HG03520 (cell line): ENCODE results near the gene S100A2.

Experiments
- ATAC-seq: cut with Tn5 transposase; IDR thresholded peaks from one replicate; pipeline ENCODE4 v1.9.1; 2021; ENCODE audit warnings: mild to moderate bottlenecking, moderate library complexity; ENCODE audit not compliant: unreplicated experiment

Gene S100A2

DNA sequence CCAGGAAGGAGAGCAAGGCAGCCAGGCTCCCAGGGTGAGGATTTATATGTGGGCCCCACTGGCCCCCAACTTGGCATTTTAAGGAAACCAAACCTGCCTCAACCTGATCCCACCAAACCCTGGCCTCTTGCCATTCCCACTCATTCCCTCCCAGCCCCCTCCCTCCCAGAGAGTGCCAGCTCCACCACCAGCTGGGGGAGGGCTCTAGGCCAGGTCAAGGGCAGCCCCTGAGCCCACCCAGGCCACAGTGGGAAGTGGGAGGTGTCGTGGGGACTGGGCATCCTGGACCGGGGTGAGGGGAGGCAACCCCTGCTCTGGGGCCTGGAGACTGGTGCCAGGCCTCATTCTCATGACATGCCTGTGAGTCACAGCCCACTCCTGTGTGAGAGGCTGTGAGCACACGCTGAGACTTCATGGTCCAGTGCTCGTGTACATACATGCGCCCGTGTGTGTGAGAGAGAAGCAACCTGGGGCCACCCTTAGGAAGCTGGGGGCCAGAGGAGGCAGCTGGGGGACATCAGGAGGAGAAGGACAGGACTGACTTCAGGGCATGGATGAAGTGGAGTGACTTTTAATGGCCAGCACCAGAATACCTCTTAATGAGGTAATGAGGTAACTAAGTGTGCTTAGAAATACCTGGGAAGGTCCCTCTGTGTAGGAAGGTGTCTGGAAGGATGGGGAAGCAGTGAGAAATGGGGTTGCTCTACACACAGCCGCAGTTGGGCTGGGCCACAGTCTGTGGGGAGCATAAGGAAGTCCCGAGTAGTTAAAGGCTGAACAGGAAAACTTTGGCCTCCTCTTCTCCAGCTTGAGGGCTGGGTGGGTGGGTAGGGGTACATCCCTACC lies at the start of gene S100A2:
S100A2 (minus strand) TSS at position 316 of the 846 bp plus-strand sequence. CDS start 1,967 bp downstream, outside the sequence.
- no peak for ATAC-seq

DNA sequence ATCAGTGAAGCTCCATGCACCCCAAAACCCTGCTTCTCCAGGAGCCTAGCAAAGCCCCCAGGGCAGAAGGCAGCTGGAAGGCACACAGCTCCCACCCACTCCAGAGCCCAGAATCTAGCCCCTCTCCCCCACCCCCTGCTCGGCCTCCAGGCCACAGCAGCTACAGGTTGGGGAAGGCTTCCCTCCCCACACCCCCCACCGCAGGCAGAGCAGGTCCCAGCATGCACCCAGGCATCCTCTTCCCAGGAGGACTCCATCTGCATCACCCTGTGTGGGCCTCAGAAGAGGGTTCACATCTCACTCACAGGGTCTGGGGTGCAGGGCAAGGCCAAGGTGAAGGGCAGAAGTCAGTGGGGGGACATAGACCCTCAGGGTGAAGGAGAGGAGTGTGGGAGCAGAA lies 49.8 kb upstream of the S100A2 start:
- no peak for ATAC-seq

DNA sequence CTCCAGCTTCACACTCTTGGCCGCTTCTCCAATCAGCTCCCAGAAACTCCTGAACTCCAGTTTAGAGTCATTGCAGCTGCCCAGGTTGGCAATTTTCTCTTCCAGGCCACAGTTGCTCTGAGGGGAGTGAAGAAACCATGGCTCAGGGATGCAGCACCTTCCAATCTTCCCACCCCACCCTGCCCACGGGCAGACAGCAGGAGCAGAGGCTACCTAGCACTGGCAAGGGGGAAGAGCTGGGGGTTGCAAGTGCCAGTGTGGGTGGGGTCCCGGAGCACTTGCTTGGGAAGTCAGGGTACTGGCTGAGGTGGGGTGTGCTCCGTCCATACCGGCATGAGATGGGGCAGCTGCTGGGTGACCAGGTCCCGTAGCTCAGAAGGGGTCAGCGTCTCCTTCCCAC lies 49.3 kb upstream of the S100A2 start:
- no peak for ATAC-seq

DNA sequence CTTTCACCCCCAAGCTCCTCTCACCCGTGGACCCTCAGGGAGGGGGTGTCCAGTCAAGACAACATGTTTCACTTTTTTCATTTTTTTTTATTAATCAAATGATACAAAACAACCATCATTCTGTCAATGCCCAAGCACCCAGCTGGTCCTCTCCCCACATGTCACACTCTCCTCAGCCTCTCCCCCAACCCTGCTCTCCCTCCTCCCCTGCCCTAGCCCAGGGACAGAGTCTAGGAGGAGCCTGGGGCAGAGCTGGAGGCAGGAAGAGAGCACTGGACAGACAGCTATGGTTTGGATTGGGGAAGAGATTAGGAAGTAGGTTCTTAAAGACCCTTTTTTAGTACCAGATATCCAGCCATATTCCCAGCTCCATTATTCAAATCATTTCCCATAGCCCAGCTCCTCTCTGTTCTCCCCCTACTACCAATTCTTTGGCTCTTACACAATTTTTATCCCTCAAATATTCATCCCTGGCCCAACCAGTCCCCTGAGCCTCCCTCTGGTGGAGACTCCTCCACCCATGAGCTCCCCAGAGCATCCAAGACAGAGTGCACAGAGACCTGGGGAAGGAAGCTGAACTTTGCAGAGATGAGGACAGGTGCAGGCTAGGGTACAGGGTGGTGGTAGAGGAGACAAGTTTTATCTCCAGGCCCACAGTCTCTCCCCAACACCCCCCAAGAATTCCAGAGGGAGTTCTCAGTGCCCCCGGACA lies 48.7 kb upstream of the S100A2 start:
- ATAC-seq: no peak

DNA sequence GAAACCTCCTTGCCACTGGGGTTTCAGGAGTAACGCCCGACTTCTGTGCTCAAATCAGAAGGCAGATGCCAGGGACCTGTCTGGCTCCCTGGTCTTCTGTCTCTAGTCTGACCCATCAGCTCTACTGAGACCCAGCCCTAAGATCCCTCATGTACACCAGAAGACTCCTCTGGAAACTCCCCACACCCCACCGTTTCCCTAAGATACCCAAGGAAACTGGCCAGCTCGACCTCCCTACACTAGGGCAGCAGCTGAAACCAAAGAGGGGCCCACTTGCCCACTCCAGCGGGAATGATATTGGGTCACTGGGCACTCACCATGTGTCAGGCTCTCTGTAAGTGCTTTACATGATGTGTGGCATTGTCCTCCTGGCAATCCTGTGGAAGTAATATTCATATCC lies 47.8 kb upstream of the S100A2 start:
- ATAC-seq: no peak

- ATAC-seq: no peak
Observed at GRCh38 chr1:153612755-153613331, 47.2 kb upstream of the S100A2 start, which contains the start of gene S100A16. Gene S100A16, minus strand, starts transcription at chr1:153613137. Its CDS starts 4,986 bp downstream, at chr1:153608151.

GRCh38 chr1:153612111-153612754 lies 46.6 kb upstream of the S100A2 start:
- no peak for ATAC-seq

DNA sequence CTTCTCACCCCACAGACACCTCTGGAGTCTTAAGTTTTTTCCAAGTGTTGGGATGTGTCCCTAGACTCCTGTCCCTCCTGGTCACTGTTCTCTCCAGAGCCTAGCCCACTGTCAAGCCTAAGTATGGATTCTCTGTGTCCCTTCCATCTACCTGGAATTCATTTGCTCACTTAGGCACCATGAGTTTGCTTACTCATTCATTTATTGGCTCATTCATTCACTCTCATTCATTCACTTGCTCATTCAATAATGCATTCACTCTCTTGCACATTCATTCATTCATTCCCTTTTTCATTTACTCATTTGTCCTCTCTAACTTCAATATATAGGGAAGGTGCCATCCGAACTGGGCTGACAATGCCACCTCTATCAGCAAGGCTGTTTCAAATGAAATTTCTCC lies 45.7 kb upstream of the S100A2 start:
- no peak for ATAC-seq

DNA sequence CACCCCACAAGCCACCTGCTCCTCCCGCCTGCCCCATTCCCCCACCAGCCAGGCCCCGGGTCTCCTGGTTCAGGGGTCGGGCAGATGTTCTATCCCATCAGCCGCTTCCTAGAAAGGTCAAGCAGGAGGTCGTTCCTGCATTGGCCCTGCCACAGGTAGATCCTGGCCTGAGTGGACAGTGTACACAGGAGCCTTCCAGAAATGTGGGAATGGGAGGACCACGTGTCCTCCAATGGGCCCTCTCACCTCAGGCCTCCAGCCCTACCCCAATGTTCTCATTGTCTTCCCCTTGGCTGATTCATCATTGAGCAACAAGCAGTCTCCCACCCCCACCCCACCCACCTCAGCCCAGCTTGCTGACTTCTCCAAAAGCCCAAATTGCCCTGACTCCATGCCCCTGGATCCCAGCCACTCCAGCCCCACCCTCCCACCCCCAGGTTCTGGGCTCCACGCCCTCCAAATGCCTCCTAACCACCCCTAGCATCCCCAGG lies 45.2 kb upstream of the S100A2 start:
- ATAC-seq: no peak

- no peak for ATAC-seq
Observed at GRCh38 chr1:153610334-153610733, 44.7 kb upstream of the S100A2 start.

GRCh38 chr1:153609585-153609907 lies 43.9 kb upstream of the S100A2 start:
- ATAC-seq: no peak

DNA sequence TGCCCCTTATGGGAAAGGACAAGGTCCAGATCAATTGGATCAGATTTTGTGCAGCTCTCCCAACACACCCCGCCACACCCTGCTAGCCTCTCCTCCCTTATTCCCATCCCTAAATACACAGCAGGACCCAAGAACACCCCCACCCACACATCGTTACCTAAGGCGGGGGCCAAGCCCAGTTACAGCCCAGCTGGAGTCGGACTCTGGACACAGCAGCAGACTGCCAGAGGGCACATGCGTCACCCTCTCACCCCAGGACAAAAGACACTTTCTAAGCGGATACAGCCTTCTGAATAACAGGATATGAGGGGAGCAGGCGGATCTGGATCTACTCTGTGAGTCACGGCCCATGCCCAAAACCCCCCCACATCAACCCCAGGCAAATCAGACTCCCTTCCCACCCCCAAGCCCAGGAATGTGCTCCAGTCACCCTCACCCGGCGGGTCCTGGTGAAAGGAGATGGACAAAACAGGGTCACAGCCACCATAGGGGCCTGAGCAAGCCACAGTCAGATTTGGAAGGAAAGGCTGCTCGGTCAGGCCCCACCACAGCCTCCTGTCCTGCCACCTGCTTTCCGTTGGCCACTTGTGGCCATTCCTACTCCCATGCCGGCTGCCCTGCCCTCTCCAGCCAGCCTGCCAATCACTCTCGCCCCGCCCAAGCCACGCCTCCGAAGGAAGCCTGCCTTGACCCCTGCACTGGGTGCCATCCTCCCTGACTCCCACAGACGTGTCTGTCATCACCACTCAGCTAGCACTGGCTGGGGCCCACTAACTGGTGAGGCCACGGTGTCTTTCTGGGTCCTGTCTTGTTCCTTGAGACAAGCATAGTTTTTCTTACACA lies 43.3 kb upstream of the S100A2 start:
- no peak for ATAC-seq

GRCh38 chr1:153608089-153608682 lies 42.5 kb upstream of the S100A2 start:
- no peak for ATAC-seq

DNA sequence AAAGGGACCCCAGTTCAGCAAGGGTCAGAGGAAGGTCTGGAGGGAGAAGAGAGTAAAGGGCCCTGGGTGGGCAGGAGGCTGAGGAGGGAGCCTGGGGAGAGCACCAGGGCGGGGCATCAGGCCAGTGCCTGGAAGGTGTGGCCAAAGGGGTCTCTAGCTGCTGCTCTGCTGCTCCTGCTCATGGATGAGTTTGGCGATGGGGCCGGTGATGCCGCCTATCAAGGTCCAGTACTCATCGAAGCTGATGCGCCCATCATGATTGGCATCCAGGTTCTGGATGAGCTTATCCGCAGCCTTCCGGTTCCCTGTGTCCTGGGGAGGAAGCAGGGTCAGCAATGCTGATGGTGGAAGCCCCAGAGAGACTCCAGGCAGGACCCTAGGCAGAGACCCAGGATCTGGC lies 41.7 kb upstream of the S100A2 start:
- ATAC-seq: no peak

DNA sequence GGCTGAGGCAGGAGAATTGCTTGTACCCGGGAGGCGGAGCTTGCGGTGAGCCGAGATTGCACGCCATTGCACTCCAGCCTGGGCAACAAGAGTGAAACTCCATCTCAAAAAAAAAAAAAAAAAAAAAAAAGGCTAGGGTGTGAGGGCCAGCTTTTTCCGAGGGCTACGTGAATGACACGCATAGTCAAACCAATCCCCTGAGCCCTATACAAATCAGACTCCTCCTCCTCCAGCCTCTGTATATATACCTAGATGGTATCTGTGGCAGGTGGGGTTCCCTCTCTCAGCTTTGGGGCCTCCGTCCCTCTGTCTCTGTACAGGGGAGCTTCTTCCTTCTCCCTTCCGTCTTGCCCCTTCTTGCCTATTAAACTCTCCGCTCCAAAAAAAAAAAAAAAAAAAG lies 40.5 kb upstream of the S100A2 start:
- ATAC-seq: no peak

- ATAC-seq: no peak
Observed at GRCh38 chr1:153602749-153603148, 37.1 kb upstream of the S100A2 start.

- ATAC-seq: no peak
Observed at GRCh38 chr1:153599847-153600246, 34.2 kb upstream of the S100A2 start.

DNA sequence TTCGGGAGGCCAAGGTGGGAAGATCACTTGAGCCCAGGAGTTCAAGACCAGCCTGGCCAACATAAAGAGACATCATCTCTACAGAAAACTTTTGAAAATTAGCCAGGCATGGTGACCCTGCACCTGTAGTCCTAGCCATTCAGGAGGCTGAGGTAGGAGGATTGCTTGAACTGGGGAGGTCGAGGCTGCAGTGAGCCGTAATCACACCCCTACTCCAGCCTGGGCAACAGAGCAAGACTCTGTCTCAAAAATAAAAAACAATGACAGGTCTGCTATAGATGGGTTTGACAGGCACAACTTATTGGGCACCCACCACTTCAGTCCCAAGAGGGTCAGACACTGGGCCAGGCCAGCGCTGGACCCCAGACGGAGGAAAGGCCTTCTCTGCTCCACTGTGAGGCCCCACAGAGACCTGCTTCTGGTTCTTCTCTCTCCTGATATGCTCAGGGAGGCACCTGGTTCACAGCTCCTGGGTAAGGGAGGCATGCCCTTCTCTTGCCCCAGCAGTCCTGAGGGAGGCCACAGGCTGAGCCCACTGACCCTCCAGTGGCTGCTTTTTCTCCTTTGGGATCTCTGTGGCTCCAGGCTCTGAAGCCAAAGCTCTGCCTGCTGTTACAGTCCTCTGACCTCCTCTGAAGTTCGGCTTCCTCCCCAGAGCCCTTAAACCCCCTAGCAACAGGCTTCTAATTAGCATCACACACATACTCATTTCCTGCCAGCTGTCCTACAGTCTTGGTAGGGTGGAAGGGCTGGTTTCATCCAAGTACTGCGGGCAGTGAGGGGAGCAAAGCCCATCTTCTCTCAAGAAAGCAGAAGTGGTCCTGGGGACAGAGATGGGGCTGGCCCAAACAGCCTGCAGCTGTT lies 32.9 kb upstream of the S100A2 start:
- ATAC-seq: peak; percentile 97

- ATAC-seq: no peak
Observed at GRCh38 chr1:153597206-153597605, 31.6 kb upstream of the S100A2 start.
